GM21529 (cell line): ENCODE results near the gene ALDH9A1.

Source experiments
- ATAC-seq: cut with Tn5 transposase; IDR thresholded peaks from one replicate; pipeline ENCODE4 v1.9.1; 2021; ENCODE audit not compliant: unreplicated experiment

Gene ALDH9A1

GRCh38 chr1:165628147-165628822 is 70.1 kb downstream of the ALDH9A1 start:
- no peak for ATAC-seq

GRCh38 chr1:165624441-165624840 is 73.9 kb downstream of the ALDH9A1 start:
- no peak for ATAC-seq

GRCh38 chr1:165623624-165624023 is 74.7 kb downstream of the ALDH9A1 start:
- ATAC-seq: no peak

GRCh38 chr1:165619647-165620151 is 78.7 kb downstream of the ALDH9A1 start:
- ATAC-seq: no peak

- ATAC-seq: no peak
Observed at GRCh38 chr1:165616987-165617546, 81.3 kb downstream of the ALDH9A1 start.

GRCh38 chr1:165616054-165616612 is 82.2 kb downstream of the ALDH9A1 start:
- no peak for ATAC-seq
